Measurements from ENCODE around the gene KRTAP5-8. TPM values are rescaled to one million over a fixed set of nuclear protein-coding genes. Genes with fewer than 3 reads are reported as not detected.
"Not testable (repeated sequence)": the region's sequence is repeated elsewhere in the genome, so short reads cannot be mapped to it uniquely, and the experiment has no call there.

Gene KRTAP5-8
- total and polyA plus RNA-seq, 2 experiments from 2014 or later: not detected

GRCh38 chr11:71532036-71532610, 5.7 kb upstream of the KRTAP5-8 start:
- Histone ChIP-seq H3K27me3 (no peaks in the 10 kb centered on the region), H3K4me3 (no peak overlapping the region), H3K9me3 (ENCODE audit: low read depth) (no peaks in the 10 kb centered on the region), H3K79me2 (no peaks in the 10 kb centered on the region), H3K36me3 (replicated peaks; ENCODE audit: insufficient read depth, low read depth) (no peaks in the 10 kb centered on the region), H3K4me2 (no peak overlapping the region), H4K20me1 (ENCODE audit: insufficient read depth, poor library complexity, severe bottlenecking) (no peaks in the 10 kb centered on the region), H3K27ac (no peak overlapping the region), H3K9me2 (replicated peaks; ENCODE audit: insufficient read depth) (no peaks in the 10 kb centered on the region), H3K4me1 (ENCODE audit: insufficient read depth) (peaks cover 10% of the 10 kb centered on the region), H2AFZ (no peak overlapping the region)
- DNase-seq (ENCODE audit: low spot score): no peak
- TF ChIP-seq EZH2phosphoT487 (IDR thresholded peaks at IDR 0.05; ENCODE audit: low read depth, severe bottlenecking, unreplicated experiment) (no peak), EZH2 (IDR thresholded peaks at IDR 0.05; ENCODE audit: borderline replicate concordance) (no peak)
- TF ChIP-seq, protein P1, sequence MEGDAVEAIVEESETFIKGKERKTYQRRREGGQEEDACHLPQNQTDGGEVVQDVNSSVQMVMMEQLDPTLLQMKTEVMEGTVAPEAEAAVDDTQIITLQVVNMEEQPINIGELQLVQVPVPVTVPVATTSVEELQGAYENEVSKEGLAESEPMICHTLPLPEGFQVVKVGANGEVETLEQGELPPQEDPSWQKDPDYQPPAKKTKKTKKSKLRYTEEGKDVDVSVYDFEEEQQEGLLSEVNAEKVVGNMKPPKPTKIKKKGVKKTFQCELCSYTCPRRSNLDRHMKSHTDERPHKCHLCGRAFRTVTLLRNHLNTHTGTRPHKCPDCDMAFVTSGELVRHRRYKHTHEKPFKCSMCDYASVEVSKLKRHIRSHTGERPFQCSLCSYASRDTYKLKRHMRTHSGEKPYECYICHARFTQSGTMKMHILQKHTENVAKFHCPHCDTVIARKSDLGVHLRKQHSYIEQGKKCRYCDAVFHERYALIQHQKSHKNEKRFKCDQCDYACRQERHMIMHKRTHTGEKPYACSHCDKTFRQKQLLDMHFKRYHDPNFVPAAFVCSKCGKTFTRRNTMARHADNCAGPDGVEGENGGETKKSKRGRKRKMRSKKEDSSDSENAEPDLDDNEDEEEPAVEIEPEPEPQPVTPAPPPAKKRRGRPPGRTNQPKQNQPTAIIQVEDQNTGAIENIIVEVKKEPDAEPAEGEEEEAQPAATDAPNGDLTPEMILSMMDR (IDR thresholded peaks at IDR 0.05; ENCODE audit: poor library complexity): no peak
- WGBS (ENCODE audit: low lambda C conversion rate, missing lambda C conversion rate): 85% methylated on average over 10 of the region's 10 CpGs

DNA sequence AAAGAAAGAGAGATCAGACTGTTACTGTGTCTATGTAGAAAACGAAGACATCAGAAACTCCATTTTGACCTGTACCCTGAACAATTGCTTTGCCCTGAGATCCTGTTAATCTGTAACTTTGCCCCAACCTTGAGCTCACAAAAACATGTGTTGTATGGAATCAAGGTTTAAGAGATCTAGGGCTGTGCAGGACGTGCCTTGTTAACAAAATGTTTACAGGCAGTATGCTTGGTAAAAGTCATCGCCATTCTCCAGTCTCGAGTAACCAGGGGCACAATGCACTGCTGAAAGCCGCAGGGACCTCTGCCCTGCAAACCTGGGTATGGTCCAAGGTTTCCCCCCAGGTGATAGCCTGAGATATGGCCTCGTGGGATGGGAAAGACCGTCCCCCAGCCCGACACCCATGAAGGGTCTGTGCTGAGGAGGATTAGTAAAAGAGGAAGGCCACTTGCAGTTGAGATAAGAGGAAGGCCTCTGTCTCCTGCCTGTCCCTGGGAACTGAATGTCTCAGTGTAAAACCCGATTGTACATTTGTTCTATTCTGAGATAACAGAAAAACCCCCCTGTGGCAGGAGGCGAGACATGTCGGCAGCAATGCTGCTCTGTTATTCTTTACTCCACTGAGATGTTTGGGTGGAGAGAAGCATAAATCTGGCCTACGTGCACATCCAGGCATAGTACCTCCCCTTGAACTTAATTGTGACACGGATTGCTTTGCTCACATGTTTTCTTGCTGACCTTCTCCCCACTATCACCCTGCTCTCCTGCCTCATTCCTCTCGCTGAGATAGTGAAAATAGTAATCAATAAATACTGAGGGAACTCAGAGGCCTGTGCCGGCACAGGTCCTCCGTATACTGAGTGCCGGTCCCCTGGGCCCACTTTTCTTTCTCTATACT, 2.9 kb upstream of the KRTAP5-8 start:
- H3K27ac ChIP-seq: peak overlapping the region; percentile 94
- 36% methylated on average over 17 of the region's 17 CpGs for WGBS (ENCODE audit: low lambda C conversion rate, missing lambda C conversion rate)

DNA sequence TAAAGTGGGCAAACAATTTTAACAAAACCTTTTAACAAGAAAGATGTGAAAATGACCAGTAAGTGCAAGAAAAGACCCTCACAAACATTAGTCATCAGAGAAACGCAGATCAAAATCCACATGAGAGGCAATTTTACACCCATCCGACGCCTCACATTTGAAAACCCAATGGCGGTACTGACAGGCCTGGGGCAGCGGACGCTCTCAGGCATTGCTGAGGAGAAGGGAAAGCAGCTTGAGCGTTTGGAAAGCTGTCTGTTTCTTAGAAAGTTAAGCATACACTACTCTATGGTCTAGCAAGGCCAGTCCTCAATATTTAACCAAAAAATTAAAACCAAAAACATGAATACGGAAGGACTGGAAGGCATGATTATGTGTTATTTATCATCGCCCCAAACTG, 2.0 kb upstream of the KRTAP5-8 start:
- peak overlapping the region; percentile 45 for H2AFZ ChIP-seq
- no peak for DNase-seq (ENCODE audit: low spot score)
- no peak for TF ChIP-seq EZH2 (IDR thresholded peaks at IDR 0.05; ENCODE audit: borderline replicate concordance)
- TF ChIP-seq, protein P1 (IDR thresholded peaks at IDR 0.05; ENCODE audit: poor library complexity): no peak
- TF ChIP-seq EZH2phosphoT487 (IDR thresholded peaks at IDR 0.05; ENCODE audit: low read depth, severe bottlenecking, unreplicated experiment): no peak
- no peaks in the 10 kb centered on the region for H4K20me1 ChIP-seq (ENCODE audit: insufficient read depth, poor library complexity, severe bottlenecking)
- 92% methylated on average over 9 of the region's 9 CpGs for WGBS (ENCODE audit: low lambda C conversion rate, missing lambda C conversion rate)
- no peak overlapping the region for H3K4me2 ChIP-seq
- H3K79me2 ChIP-seq: no peaks in the 10 kb centered on the region
- no peaks in the 10 kb centered on the region for H3K27me3 ChIP-seq
- no peaks in the 10 kb centered on the region for H3K9me3 ChIP-seq (ENCODE audit: low read depth)
- H3K4me1 ChIP-seq (ENCODE audit: insufficient read depth): peaks cover 10% of the 10 kb centered on the region
- no peak overlapping the region for H3K4me3 ChIP-seq
- no peaks in the 10 kb centered on the region for H3K36me3 ChIP-seq (replicated peaks; ENCODE audit: insufficient read depth, low read depth)
- peak overlapping the region; percentile 94 for H3K27ac ChIP-seq
- H3K9me2 ChIP-seq (replicated peaks; ENCODE audit: insufficient read depth): no peaks in the 10 kb centered on the region

More for the DNA sequence above, 2.9 kb upstream of the KRTAP5-8 start:
- not testable (repeated sequence) for H3K9me2 ChIP-seq (replicated peaks; ENCODE audit: insufficient read depth); H3K4me1 ChIP-seq (ENCODE audit: insufficient read depth); H3K79me2 ChIP-seq; H3K9me3 ChIP-seq (ENCODE audit: low read depth); H3K4me3 ChIP-seq; H3K36me3 ChIP-seq (replicated peaks; ENCODE audit: insufficient read depth, low read depth); H3K27me3 ChIP-seq; DNase-seq (ENCODE audit: low spot score); H4K20me1 ChIP-seq (ENCODE audit: insufficient read depth, poor library complexity, severe bottlenecking)
- Histone ChIP-seq H3K4me2 (peak overlapping the region; percentile 64), H2AFZ (peak overlapping the region; percentile 45)

DNA sequence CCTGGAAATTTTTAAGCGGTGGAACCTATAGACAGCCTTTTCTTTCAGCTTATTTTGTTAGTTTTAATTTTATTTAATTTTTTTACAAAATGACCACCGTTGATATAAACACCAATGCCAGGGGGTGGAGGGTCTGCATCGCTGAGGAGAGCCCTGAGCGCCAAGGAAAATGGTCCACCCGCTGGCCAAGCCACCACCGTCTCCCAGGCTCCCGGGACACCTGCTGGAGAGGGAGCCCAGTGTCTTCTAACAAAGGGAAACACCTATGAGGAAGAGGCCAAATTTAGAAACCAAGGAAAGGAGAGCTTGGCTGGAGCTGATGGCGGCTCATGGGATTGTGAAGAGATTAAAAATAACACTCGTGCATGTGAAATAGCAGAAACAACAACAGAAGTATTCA, 288 bp upstream of the KRTAP5-8 start:
- Histone ChIP-seq H3K27me3 (no peaks in the 10 kb centered on the region), H3K27ac (no peak overlapping the region), H3K79me2 (no peaks in the 10 kb centered on the region), H3K36me3 (replicated peaks; ENCODE audit: insufficient read depth, low read depth) (no peaks in the 10 kb centered on the region), H3K4me3 (no peak overlapping the region), H3K4me1 (ENCODE audit: insufficient read depth) (peaks cover 10% of the 10 kb centered on the region), H3K4me2 (no peak overlapping the region), H3K9me3 (ENCODE audit: low read depth) (no peaks in the 10 kb centered on the region), H4K20me1 (ENCODE audit: insufficient read depth, poor library complexity, severe bottlenecking) (no peaks in the 10 kb centered on the region), H3K9me2 (replicated peaks; ENCODE audit: insufficient read depth) (no peaks in the 10 kb centered on the region), H2AFZ (no peak overlapping the region)
- DNase-seq (ENCODE audit: low spot score): no peak
- no peak for TF ChIP-seq EZH2 (IDR thresholded peaks at IDR 0.05; ENCODE audit: borderline replicate concordance)
- no peak for TF ChIP-seq EZH2phosphoT487 (IDR thresholded peaks at IDR 0.05; ENCODE audit: low read depth, severe bottlenecking, unreplicated experiment)
- TF ChIP-seq, protein P1 (IDR thresholded peaks at IDR 0.05; ENCODE audit: poor library complexity): no peak
- 90% methylated on average over 9 of the region's 9 CpGs for WGBS (ENCODE audit: low lambda C conversion rate, missing lambda C conversion rate)
